NOMO-1 treated with DMSO at 0.1 percent for 48 hours (cell line): Measurements from ENCODE around the gene HOXA7.

Experiments
- DNase-seq: peaks from one replicate; lab custom pipeline; 2025; ENCODE audit not compliant: unreplicated experiment; lab: John Stamatoyannopoulos, UW

HOXA7 gene

DNA sequence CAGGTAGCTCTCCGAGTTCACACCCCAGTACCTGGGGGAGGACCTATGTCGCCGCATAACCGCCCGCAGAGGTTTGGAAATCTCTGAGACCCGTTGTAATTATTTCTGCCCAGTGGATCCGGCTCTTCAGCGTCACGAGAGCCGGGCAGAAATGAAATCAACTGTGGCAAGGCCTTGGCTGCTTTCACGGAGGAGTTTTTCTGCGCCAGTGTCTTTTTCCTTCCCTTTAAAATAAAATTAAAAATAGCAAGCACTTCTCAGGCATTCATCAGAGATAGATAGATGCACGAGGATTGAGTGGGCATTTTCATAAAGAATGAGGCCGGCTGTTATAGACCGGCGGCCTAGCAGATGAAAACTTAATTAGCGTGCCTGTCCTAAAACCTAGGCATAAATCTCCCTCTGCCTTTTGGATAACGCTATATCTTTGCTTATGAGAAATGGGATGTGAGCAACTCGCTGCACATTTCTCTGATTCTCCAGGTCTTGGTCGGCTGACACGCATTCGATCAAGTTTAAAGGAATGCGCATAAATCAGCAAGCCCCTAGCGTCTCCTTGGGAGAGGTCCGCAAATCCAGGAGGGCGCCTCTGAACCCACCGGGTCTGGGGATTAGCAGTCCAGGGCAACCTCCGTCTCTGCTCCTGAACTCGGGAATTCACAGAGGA lies 37.0 kb upstream of the HOXA7 start:
- DNase-seq = no peak

DNA sequence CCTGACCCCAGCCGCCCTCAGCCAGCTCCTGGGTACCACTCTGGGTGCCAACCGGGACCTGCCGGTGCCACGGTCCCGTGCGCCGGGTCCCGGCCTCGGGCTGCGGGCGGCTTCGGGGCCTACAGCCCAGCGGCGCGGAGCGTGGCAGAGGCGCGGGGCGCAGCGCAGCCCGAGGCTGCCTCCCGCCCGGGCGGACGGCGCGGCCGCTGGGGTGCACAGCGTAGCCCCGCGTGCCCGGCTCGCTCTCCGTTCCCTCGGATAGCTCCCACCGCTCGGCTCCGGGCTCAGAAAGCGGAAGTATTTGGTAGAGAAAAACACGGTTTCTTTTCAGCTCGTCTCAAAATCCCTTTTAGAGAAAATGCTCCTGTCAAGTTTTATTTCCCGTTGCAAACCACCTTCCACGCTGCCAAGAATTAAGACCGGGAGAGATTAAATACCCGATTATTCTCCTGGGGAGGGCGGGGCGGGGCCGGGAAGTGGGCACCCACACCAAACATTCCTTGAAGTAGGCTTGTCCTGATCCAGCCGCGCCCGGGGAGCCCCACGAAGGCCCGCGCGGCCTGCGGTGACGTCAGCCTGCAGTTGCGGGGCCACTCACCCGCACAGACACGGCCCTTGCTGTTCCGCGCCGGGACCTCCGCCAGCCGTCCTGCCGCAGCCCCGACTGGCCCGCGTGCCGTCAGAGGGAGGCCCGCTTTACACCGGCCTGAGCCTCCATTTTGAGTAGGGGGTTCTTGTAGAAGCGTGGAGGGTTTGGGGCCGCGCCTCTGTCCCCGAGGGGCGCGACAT lies 36.3 kb upstream of the HOXA7 start:
- peak; percentile 75 for DNase-seq

DNA sequence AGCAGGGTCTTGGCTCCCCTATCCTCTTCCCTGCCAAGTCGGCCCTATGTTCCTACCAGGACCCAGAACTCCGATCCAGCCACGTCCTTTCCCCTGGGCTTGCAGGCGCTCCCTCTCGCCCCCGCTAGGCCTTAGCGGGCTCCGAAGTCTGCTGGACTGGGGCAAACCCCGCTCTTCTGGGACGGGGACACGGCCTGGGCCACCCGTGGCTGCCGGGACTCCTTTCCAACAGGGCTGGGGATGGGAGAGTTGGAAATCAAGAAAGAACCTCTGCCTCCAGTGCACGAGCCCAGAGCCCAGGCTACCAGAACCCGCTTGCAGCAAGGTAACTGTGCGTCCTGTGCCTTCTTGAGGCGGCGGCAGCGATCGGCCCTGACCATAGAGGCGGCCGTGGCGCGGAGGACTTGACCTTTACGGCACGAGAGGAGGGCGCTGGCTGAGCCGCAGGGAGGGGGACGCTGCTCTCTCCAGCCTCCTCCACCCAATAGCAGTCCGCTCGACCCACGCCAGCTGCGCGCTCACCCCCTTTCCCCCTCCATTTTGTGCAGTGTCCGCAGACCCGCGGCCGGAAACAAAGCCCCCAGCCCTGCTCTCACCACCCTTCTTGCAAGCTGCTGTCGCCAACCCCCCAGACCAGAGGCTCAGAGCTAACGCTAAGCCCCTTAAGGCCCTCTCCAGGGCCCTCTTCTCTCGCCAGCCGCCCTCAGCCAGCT lies 35.5 kb upstream of the HOXA7 start:
- no peak for DNase-seq

DNA sequence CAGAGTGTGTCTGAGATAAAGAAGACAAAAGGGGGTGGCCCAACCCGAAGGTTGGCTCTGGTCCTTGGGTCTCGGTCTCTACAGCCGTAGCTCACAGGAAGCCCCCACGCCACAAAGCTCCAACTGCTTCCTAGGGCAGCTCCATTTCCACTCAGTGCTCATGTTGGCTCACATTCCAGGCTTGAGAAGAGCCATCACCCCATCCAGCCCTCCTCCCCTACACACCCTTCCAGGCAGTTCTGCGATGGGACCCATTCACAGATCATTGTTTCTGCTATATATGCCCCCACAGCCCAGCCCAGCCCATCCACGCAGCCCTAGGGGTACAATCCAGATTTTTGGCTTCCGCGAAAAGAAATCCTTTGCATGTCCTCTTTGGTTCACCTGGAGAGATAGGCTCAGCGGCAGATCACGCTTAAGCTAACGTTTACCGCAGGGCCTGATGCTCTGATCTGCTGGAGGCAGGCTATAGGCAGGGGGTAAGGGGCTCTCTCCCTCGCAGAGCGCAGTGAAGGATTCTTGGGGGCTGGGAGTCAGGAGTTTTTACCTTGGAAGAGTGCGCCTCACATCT lies 34.8 kb upstream of the HOXA7 start:
- DNase-seq = no peak

DNA sequence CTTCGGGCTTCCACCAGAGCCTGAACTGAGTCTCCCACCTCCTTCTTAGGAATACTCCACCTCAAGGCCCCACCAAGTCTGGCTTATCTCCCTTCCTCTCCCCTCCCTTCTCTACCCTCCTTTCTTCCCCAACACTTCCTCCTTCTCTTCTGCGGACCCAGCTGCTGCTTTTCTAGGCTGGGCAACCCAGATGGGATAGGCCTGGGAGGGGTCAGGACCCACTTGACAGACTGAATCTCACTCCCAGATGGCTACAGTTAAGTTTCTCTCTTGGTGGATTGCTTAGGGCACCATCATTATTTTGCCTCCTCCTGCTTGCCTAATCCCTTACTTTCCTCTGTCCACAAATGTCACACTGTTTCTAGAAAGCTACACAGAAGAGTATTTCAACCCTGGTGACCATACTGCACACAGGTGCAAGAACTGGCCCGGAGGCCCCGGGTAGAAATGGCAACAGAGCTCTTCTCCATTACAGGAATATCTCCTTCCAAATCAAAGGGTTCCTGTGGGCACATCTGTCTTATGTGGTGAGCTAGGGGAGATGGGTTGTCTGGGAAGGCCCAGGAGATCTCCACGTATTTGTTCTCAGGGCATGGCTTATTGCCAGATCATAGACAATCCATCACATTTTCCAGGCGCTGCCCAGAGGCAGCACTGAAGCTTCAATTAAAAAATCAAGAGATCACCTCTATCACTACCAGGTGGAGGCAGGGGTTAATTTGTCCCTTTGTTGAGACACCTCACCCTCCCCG lies 33.7 kb upstream of the HOXA7 start:
- no peak for DNase-seq

DNA sequence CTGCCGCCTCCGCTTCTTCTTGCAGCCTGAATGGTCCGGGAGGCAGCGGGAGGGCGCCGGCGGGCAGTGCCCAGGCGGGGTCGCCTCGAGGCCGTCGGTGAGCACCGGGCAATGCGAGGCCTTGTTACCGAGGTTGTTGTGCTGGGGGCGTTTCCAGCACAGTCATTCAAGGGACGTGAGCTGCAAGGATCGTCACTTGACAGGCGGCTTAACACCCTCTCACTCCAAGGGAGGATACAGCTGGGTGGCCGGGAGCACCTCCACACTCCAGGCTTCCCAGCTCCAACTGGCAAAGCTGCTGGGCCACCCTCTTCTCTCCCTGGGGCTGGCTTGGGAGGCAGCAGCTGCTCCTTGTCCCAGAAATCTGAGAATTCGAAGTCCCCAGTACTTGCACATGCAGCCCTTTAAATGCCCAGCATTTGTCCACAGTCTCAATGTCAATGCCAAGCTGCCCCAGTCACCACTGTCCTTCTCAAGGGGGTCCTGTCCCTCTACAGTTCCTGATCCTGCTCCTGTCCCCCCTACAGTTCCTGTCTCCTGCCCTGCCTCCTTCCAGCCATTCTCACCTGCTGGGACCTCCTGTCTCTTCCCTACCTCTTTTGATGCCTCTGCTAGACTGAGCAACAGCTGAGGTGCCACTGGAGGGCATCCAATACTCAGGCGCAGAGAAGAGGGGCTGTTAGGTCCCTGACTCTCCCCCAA lies 33.0 kb upstream of the HOXA7 start:
- no peak for DNase-seq

DNA sequence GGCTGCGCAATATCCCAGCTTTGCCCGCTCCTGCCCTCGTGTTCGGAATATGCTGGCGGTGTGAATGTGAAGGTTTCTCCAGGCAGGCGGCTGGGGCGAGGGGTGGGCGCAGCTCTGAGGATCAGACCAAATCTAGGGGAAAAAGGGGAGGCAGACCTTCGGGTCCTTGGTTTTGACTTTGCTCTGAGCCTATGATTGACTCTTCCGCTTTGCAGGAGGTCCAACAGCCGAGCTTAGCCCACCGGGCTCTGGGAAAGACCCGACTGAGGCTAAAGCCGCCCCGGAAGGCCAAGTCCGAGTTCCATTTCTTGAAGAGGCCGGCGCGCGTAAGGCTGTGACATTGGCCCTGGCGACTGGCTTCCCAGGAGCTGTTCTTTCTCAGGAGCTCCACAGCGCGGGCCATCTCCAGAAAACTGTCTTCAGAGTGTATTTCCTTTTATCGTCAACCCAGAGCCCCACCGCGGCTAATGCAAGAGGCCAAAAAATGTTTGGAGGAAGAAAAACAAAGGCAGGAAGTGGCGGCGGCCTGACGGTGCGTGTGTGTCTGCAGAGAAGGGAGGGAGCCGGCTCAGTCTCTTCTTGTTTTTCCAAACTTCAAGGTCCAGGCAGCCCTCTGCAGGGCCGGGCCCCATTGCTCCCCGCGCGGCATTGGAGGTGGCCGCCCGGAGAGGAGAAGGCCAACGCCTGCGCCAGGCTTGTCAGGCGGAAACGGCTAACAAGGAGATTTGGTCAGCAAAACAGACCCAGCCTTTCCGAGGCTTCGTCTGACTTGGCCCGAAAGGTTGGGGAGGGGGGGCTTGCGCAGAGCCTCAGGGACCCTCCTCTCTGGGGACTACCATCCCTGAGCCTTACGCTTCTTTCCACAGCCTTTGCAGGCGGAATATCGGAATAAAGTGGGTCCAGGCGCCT lies 32.2 kb upstream of the HOXA7 start:
- DNase-seq = peak; percentile 66

DNA sequence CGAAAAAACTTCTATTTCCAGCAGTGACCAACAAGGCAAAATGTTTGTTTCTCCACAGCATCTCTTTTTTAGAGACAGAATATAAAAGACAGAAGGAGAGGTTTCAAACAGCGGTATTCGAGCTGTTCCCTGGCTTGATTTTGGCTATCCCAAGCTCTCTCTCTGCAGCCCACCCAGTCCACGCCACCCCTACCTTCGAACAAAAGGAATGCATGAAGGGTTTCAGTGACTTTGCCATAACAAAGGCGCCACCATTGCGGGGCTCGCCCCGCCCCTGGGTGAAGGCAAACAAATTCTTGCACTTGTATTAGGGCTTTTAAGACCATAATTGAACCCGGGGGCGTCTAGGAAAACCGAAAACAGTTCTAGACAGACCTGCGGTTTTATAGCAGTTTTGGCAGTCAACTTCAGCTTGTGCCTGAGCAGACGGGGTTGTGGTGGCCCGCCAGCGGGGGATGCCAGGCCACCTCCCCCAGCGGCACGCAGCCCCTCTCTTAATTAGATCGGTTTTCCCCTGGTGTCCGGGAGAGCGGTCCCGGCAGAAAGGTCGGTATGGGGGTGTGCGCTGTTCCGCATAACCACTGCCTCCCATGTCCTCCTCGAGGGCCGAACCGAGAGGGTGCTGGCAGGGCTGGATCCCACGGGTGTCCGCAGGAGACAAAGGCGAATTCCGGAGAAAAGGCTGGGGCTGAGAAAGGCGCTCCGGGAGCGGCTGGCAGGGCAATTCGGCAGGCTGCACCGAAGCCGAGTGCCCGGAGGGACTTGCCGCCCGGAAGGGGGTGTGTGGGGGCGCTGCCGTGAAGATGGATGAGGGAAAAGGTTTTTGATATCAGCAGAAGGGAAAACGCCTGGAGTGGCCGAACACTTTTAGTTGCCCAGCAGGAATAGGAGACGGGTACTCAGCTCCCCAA lies 31.3 kb upstream of the HOXA7 start:
- DNase-seq = no peak

DNA sequence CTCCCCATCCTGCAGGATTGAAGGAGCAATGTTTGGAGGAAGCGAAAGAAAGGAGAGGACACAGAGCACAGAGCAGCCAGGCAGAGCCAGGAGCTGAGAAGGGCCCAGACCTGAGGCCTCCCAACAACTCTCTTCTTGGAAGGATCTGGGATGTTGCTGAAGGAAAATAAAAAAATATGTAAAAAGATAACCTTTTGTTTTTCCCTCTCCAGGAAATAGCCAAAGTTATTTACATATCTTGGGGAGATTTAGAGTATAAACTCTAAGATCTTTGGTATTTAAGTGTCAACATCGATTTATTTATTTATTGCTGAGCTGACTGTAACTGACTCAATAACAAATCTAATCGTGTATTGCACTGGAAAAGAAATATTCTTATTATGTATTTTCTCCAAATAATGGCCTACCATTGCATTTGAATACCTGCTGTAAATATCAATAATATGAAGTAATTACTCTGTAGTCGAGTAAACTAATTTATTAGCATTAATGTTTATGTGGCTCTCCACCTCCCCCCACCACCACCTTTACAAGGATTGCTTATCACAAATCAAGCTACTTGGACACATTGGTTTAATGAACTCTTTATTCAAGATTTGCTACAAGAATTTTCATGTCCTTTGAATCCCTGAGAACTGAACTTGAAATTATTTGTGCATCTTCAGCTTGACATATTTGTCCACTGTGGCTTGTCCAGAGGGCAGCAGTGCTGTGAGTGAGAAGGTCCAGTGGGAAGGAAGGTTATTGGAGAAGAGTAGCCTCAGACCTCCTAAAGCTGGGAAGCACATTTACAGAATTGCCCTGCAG lies 30.4 kb upstream of the HOXA7 start:
- DNase-seq = no peak

DNA sequence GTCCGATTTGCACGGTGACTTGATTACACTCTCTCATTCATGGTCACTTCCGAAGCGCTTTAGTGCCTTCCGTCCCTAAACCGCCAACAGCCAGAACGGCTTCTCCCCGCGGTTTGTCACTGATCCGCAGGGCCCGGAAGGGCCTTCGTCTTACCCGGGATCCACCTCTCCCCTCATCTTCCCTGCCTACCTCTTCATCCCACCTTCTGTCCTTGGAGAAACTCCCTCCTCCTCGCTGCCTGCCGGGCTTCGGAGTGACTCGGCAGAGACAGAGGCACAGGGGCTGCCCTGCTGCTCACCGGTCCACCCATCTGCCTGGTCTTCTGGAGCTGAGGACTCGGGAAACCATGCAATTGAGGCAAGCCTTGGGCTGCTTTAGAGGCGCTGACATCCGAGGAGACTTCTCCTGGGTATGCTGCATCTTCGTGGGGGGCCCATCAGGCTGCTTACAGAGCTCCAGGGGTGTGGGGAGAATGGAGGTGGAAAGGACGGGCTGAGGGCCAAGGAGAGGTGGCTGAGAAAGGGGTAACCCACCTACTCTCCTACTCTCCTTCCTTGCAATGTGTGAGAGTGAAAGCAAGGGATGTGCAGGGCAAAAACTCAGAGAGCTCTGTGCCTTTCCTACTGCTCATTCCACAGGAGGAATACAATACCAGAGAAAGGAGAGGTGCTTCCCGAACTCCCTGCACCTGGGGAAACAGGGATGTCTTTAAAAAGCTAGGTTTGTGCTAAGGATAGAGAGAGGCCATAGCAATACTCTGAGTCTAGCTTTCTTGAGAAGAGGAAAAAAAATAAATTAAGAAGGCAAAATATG lies 29.6 kb upstream of the HOXA7 start:
- no peak for DNase-seq

DNA sequence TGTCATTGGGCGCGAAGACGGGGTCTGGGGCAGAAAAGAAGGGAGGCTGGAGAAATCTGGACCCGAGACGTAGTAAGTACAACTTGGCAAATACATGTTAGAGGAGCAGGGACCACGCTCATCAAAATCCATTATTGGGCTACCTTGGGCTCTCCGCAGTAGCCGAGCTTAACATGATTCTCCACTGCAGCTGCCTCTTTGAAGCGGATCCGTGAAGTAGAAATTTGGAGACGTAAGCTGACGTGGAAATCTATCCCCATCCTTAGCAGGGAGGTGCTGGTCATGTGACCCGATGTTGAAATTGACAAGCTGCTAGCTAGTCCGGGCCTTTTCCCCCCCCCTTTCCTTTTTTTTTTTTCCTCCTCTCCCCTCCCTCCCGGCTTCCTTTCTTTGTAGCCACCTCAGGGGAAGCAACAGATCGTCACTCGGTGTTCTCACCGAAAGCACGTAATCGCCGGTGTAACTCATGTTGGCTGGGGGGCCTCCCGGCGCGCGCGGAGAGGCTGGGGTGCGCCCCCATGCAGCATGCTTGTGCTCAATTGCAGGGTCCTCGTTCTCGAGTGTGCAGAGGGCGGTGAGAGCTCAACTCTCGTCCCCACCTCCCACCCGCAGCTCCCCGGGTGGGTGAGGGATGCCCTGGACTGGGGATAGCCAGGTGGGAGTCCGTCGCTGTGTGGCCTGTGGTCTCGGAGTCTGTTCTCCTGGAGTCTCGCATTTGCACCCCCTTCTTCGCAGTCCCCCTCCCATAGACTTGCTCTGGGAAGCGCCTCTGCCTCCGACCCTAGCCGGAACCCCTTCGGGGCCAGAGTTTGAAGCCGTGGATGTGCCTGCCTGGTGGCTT lies 28.8 kb upstream of the HOXA7 start, which contains the start of gene HOXA11:
HOXA11 (minus strand) TSS at position 220 of the 841 bp plus-strand sequence; CDS start at position 132, 88 bp downstream.
- peak; percentile 88 for DNase-seq

DNA sequence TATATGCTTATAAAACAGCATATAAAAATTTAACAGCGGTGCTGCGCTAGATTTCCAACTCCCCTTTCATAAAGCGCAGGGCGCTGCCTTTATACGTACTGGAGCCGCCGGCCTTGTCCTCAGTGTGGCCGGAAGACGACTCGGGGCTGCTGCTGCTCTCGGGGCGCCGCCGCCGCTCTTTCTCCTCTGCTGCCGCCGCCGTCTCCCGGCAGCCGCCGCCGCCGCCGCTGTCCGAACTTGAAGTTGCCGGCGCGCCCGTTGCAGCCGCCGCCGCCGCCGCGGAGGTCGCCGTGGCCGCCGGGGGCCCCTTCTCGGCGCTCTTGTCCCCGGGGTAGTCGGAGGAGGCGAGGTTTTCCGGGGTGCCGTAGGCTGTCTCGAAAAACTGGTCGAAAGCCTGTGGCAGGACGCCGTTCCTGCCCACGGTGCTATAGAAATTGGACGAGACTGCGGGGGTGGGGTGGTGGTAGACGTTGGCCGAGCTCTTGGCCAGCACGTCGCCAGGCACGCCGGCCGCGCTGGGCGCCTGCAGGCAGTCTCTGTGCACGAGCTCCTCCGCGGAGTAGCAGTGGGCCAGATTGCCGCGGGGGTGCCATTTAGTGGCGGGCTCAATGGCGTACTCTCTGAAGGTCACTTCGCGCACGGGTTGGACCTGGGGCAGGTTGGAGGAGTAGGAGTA lies 28.0 kb upstream of the HOXA7 start:
- no peak for DNase-seq

DNA sequence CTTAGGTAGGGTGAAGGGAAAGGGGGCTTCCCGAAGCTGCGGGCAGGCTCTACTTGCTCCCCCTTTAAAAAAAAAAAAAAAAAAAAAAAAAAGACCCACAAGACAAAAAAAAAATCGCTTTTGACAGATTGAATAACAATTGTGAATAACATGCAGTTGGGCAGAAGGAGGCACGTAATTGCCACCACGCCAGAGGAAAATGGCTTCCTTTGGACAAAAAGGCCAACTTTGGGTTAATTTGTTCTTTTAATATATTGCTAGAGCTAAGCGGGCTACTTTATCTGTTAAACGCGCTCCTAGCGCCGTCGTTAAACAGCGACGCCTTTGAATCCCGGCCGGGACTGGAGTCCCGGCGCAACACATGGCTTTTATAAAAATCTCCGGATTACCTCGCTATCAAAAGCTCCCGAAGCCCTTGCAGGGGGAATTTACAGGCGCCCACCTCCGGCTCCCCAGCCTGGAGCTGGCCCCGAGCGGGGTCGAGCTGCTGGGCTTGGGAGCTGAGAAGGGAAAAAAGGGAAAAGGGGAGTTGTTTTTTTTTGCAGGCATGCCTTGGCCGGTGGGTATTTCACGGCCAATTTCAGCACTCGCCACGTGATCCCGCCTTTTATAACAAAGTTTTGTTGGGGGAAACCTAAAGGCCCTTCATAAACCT lies 27.3 kb upstream of the HOXA7 start:
- DNase-seq = no peak

DNA sequence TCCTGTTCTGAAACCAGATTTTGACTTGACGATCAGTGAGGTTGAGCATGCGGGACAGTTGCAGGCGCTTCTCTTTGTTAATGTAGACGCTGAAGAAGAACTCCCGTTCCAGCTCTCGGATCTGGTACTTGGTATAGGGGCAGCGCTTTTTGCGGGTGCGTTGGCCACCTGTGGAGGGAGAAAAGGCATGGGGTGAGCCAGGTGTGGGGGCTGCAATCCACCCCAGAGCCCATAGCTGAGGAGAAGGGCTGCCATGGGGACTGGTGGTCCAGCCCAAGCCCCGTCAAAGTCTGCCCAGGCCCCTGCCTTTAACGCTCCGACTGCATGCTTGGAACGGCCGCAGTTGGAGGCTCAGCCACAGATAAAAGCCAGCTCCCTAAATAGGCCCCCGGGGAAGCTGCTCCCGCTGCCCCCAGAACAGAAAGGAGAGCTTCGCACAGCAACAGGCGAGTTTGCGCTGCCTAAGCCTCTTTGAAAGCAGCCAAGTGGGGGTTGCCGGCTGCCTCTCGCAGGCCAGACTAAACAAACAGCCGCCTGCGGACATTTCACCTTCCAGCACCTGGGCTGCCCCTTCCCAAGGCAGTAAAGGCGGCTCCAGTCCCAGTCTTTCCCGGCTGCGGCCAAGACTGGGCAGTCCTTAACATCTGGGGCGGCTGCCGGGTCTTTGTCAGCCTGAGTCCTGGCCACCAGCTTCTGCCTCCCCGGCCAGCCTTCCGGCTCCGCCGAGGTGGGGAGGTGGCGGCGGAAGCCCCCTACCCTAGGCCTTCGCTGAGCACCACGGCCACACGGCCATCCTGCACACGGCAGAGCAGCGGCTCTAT lies 26.6 kb upstream of the HOXA7 start:
- no peak for DNase-seq
